ENCODE results near the gene TNIK.

TNIK gene

DNA sequence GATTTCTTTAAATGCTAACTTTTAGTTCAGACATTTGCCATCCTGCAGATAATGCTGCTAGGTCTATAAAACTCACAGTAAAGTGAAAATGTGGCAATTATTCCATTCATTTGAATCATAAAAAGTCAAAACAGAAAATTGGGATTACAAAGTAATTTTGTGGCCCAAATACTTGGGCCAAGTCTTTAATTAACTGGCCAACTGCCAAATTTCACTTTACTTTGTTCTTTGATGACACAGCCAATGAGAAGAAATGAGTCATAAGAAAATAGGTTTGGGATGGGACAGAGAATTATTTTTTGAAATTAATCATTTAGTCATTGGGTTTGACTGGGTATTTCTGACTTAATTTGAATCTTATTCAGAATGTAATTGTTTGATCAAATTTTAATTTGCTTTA, 343.8 kb downstream of the TNIK start:
- DNase-seq = no peak

DNA sequence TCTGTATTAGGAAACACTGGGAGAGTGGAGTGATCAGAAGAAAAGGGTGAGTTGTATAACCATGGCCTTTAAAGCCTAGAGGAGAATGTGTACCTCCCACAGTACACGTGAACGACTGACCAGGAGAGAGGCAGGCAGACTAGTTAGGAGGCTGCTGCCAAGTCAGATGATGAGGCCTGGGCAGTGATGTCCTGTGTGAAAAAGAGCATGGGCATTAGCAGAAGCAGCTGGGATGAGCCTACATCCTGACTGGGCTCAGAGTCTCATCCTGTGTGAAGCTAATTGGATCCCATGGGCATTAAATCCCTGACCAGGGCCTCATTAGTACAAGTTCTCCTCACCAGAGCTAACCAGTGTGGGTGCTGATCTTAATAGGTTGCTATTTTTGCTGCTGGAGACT, 344.5 kb downstream of the TNIK start:
- DNase-seq = no peak

- DNase-seq = no peak
Measured at GRCh38 chr3:171113716-171114115, 346.5 kb downstream of the TNIK start.

DNA sequence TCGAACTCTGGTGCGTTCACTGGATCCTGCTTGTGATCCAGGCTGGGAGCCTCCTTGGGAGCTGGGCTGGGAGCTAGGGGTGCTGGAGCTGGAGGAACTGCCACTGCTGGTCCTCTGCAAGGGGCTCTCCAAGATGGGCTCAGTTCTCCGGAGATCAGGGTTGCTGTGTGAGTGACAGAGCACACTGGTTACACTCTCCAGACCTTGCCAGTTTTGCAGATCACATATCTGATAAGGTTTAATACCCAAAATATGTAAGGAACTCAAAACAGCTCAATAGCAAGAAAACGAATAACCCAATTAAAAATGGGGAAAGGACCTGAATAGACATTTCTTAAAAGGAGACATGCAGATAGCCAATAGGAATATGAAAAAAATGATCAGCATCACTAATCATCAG, 349.5 kb downstream of the TNIK start:
- DNase-seq = no peak

DNA sequence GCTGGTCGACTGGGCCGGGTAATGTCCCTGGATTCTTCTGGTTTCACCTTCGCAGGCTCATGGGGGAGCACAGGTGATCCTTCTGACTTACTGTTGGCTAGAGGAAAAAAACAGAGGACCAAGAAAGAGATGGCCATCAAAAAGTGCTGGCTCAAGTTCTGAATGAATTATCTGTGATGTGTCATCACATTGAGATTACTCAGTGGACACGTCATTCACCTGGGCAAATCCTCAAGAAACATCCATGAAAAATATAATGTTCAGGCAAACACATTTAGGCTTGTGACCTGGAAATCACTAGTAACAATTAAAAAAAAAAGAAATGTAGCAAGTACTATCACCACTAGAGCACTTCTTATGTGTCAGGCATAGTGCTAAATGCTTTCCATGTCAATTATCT, 352.1 kb downstream of the TNIK start:
- DNase-seq = no peak

- DNase-seq = no peak
Measured at GRCh38 chr3:171103185-171103584, 357.0 kb downstream of the TNIK start.

- no peak for DNase-seq
Measured at GRCh38 chr3:171101982-171102641, 358.1 kb downstream of the TNIK start.

DNA sequence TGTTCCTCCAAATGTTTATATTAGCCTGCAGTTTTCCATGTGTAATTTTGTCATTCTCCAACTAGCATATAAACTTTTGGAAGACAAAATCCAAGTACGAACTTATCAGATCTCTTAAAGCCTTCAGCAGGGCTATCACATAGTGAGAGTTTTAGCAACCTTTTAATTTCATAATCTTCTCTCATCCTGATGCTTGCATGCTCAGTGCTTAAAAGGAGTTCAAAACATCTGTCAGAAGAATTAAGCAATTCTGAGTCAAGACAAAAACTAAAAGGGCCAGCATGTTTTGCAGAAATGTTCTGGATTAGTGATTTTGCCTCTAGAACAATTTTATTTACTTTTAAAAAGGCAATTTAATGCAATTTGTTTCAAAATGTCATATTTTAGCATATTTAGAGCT, 360.3 kb downstream of the TNIK start:
- DNase-seq = no peak

DNA sequence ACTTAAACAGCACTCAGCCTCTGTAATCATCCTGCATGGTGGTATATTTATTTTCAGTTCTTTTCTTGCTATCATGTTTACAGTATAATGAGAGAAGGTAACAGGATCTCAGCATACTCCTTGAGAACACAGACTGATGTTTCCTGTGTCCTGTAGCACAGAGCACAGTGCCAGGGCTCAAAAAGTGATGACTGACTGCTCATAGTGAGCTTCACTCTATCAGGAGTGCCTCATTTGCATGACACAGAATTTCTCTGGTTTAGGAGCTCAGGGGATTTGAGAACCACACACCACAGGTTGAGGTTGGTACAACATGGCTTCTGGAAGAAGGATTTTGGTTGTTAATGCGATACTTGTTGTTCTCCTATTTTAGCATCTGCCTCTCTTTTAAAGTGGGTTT, 365.1 kb downstream of the TNIK start:
- no peak for DNase-seq

DNA sequence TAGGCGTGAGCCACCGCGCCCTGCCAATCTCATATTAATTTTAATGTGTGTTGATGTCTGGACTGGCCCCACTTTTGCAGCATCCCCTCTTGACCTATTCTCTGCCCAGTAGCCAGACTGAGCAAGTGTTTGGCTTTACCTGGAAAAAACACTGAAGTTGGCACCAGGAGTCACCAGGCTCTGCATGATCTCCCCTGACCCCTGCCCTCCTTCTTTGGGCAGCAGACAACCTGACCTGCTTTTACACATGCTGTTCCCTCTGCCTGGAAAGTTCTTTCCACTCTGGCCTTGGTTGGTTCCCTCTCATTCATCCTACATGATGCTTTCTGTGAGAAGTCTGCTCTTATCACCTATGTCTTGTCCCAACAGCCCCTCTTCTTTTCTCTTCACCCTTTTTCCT, 365.8 kb downstream of the TNIK start:
- DNase-seq = no peak

GRCh38 chr3:171093462-171093861, 366.7 kb downstream of the TNIK start:
- DNase-seq = no peak

- DNase-seq = no peak
Measured at GRCh38 chr3:171092467-171092911, 367.7 kb downstream of the TNIK start.

DNA sequence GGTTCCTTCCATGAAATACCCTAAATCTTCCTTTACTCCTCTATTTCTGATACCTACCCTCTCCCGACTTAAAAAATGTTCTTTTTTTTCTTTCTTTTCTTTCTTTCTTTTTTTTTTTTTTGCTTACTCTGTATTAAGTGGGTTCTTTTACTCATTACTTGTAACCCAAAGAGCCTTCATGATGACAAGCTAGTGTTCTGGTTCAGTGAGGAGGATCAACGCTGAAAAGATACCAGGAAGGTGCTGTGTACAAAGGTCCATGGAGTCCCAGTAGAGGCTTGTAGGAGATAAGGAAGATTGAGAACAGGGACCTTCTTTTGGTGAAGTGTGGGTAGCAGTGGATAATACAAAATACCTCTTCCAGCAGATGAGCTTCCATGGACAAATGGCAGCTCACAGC, 369.9 kb downstream of the TNIK start:
- no peak for DNase-seq

GRCh38 chr3:171088964-171089754, 371.0 kb downstream of the TNIK start:
- DNase-seq = no peak

- no peak for DNase-seq
Measured at GRCh38 chr3:171088496-171088895, 371.7 kb downstream of the TNIK start.

DNA sequence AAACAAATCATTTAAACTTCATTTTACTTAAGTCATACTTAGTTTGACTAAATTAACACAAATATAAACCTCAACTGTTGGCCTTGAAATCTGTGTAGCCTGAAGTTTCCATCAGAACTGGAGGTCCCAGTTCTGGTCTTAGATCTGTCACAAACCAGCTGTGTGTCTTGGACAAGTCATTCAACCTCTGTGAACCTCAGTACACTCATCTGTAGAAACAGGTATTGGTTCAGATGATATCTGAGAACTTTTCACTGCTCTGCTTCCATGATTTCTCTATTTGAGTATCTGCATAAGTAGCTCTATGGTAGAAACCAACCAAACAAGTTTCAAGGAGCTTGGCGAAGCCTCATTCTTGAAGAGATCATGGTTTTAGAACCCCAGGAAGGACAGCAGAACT, 373.3 kb downstream of the TNIK start:
- DNase-seq = no peak

DNA sequence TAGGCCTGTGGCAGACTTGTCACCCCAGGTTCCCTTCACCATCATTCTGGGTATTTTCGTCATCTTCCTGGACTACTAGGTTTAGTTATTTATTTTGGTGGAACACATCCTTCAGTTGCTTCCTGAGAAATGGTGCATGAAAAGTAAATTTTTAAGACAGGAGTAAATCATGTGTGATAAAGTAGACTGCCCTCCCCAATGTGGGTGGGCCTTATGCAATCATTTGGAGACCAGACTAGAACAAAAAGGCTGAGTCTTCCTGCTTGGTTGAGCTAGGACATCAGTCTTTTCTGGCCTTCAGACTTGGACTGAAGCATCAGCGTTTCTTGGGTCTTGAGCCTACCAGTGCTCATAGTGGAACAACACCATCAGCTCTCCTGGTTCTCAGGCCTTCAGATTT, 382.9 kb downstream of the TNIK start:
- DNase-seq = no peak

GRCh38 chr3:171072432-171072831, 387.8 kb downstream of the TNIK start:
- no peak for DNase-seq

DNA sequence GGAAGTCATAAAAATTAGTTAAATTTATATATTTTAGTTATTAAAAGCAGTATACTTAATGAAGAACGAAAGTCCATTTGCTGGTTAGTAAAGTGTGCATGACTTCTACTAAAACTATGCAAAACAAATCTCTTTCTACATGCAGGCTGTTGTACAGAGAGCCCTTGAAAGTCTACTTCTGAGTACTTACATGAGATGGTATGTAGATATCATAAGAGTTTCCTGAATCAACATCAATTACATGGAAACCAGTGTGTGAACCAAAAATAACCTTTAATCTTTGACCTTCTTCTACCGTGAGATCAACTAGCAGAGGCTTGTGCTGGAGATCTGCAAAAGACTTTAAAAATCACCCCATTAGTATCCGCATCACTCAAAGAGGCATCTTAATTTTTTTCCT, 391.5 kb downstream of the TNIK start:
- no peak for DNase-seq

GRCh38 chr3:171066206-171066605, 394.0 kb downstream of the TNIK start:
- no peak for DNase-seq

GRCh38 chr3:171065732-171066131, 394.5 kb downstream of the TNIK start:
- no peak for DNase-seq

- DNase-seq = no peak
Measured at GRCh38 chr3:171064461-171064860, 395.7 kb downstream of the TNIK start.

DNA sequence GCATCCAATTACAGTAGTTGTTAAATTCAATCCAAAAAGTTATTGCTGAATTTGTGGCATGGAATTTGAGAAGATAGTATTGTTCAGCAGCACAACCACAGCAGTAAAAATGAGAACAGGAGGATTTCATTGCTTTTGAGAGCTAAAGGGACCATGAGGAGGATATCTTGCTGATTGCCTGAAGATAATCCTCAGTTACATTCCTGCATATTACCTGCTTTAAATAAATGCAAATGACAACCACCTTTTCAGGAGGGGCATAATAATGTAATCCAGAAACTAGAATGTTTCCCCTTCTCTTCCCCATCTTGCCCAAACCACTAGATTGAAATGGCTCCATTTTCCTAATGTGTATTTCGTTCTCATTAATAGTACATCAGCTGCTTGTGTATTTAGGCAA, 398.5 kb downstream of the TNIK start:
- DNase-seq = no peak

- no peak for DNase-seq
Measured at GRCh38 chr3:171059978-171060377, 400.2 kb downstream of the TNIK start.

All from NCI-H1436 treated with DMSO at 0.1 percent for 48 hours (cell line).